Ishikawa (cell line): ENCODE data around the gene C17orf107.

Source experiments
- CEBPB ChIP-seq: IDR thresholded peaks from 2 replicates; pipeline ENCODE4 v1.6.1; 2012
- CREB1 ChIP-seq: IDR thresholded peaks from 2 replicates; pipeline ENCODE4 v1.6.1; 2012; ENCODE audit warnings: low read depth
- EGR1 ChIP-seq: IDR thresholded peaks from 2 replicates; pipeline ENCODE4 v1.6.1; 2012
- EP300 ChIP-seq: IDR thresholded peaks from 2 replicates; pipeline ENCODE4 v1.6.1; 2012; ENCODE audit warnings: borderline replicate concordance
- FOXM1 ChIP-seq: IDR thresholded peaks from 2 replicates; pipeline ENCODE4 v1.6.1; 2012; ENCODE audit warnings: low read depth, borderline replicate concordance
- NFIC ChIP-seq: IDR thresholded peaks from 2 replicates; pipeline ENCODE4 v1.6.1; 2012
- RAD21 ChIP-seq: IDR thresholded peaks from 2 replicates; pipeline ENCODE4 v1.6.1; 2012; ENCODE audit warnings: low read depth
- TAF1 ChIP-seq: IDR thresholded peaks from 2 replicates; pipeline ENCODE4 v1.6.1; 2012; ENCODE audit warnings: low read depth, mild to moderate bottlenecking
- TCF12 ChIP-seq: IDR thresholded peaks from 2 replicates; pipeline ENCODE4 v1.6.1; 2012; ENCODE audit warnings: low read depth
- TEAD4 ChIP-seq: IDR thresholded peaks from 2 replicates; pipeline ENCODE4 v1.6.1; 2012
- USF1 ChIP-seq: IDR thresholded peaks from 2 replicates; pipeline ENCODE4 v1.6.1; 2012
- YY1 ChIP-seq: IDR thresholded peaks from 2 replicates; pipeline ENCODE4 v1.6.1; 2012; ENCODE audit warnings: low read depth
- ZBTB7A ChIP-seq: IDR thresholded peaks from 2 replicates; pipeline ENCODE4 v1.6.1; 2012; ENCODE audit warnings: low read depth
- TF ChIP-seq, protein P1 (sequence below): IDR thresholded peaks from 2 replicates; pipeline ENCODE4 v1.6.1; 2012
- TF ChIP-seq, protein P2 (sequence below): IDR thresholded peaks from 2 replicates; pipeline ENCODE4 v1.6.1; 2012; ENCODE audit warnings: low read depth, mild to moderate bottlenecking

Gene C17orf107

DNA sequence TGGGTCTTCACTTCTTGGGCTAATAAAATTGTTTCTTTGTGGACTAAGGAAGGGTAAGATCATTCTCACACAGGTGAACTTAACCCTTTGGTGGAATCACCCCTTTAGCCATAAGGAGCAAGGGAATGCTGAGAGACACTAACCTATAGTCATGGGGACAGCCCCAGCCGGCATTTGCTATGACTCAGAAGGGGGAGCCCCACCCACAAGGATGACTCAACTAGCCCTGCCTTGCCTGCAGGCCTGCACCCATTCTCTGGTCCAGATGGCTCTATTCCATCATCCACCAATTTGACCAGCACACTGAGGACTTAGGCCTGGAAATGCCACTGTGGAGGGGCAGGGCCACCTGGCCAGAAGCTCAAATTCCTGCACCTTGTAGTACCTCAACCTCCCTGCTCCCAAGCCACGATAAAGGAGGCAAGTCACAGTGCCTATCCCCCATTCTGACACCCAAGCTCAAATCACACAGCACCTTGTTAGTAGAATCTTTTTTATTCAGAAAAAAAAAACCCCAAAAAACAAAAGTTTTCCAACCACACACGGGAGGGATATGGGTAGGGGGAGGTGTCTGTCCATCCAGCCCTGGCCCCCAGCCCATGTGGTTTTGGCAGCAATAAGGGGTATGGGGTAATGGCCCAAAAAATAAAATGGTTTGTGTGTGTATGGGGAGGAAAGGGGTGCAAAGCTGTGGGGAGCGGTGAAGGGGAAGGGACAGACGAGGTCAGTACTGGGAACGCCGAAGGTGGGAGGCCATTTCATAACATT lies 46.0 kb downstream of the C17orf107 start:
- TF ChIP-seq ZBTB7A, result no peak
- TF ChIP-seq TCF12, result 0 out of 2 replicates have a peak, but pooled peaks have one; percentile 30
- TF ChIP-seq RAD21, result no peak
- no peak for TF ChIP-seq YY1
- peak; percentile 42; the same call in 1 of the 2 replicates for TF ChIP-seq CEBPB
- TF ChIP-seq, protein P1, sequence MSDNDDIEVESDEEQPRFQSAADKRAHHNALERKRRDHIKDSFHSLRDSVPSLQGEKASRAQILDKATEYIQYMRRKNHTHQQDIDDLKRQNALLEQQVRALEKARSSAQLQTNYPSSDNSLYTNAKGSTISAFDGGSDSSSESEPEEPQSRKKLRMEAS, result 0 out of 2 replicates have a peak, but pooled peaks have one; percentile 1
- TF ChIP-seq TEAD4, result peak; percentile 27; the same call in 1 of the 2 replicates
- 0 out of 2 replicates have a peak, but pooled peaks have one; percentile 17 for TF ChIP-seq NFIC
- peak; percentile 31; the same call in 1 of the 2 replicates for TF ChIP-seq EP300
- TF ChIP-seq FOXM1, result no peak
- TF ChIP-seq USF1, result peak; percentile 23; the same call in 1 of the 2 replicates

GRCh38 chr17:4945944-4946280 lies 46.6 kb downstream of the C17orf107 start:
- TF ChIP-seq FOXM1 (no peak), EGR1 (no peak), YY1 (no peak), RAD21 (no peak), CREB1 (no peak), CEBPB (no peak), ZBTB7A (no peak)
- TF ChIP-seq, protein P2, sequence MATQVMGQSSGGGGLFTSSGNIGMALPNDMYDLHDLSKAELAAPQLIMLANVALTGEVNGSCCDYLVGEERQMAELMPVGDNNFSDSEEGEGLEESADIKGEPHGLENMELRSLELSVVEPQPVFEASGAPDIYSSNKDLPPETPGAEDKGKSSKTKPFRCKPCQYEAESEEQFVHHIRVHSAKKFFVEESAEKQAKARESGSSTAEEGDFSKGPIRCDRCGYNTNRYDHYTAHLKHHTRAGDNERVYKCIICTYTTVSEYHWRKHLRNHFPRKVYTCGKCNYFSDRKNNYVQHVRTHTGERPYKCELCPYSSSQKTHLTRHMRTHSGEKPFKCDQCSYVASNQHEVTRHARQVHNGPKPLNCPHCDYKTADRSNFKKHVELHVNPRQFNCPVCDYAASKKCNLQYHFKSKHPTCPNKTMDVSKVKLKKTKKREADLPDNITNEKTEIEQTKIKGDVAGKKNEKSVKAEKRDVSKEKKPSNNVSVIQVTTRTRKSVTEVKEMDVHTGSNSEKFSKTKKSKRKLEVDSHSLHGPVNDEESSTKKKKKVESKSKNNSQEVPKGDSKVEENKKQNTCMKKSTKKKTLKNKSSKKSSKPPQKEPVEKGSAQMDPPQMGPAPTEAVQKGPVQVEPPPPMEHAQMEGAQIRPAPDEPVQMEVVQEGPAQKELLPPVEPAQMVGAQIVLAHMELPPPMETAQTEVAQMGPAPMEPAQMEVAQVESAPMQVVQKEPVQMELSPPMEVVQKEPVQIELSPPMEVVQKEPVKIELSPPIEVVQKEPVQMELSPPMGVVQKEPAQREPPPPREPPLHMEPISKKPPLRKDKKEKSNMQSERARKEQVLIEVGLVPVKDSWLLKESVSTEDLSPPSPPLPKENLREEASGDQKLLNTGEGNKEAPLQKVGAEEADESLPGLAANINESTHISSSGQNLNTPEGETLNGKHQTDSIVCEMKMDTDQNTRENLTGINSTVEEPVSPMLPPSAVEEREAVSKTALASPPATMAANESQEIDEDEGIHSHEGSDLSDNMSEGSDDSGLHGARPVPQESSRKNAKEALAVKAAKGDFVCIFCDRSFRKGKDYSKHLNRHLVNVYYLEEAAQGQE, result no peak

DNA sequence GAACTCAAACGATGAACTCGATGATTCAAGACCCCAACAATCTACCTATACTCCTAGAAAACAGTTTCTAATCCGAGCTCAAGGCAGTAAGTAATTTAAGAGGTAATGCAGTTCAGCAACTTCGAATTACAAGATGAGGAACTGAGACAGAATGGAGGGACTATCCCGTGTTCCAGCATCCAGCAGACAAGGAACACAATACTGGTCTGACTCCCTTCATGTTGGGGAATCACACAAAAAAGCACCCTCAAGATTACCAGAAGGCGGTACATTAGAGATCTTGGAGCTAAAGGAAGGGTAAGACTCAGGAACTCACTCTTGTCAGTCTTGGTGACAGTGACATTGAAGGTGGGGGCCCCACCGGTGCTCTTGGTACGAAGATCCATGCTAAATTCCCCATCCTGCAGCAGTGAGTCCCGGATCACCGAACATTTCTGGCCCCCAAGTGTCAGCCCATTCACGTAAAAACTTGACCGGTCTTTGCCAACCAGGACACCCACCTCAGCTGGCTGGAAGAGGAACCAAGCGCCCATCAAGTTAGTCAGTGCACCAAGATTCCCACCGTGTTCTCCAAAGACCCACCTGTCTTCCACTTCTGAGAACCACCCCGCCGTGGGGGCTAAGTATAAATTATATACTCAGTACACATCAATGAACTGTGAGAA lies 47.1 kb downstream of the C17orf107 start:
- TF ChIP-seq TCF12, result no peak
- TF ChIP-seq USF1, result no peak
- no peak for TF ChIP-seq YY1

- TF ChIP-seq USF1 (no peak), YY1 (no peak), TEAD4 (no peak), CEBPB (no peak), FOXM1 (no peak), RAD21 (no peak), TAF1 (no peak), EP300 (no peak), CREB1 (no peak), ZBTB7A (no peak), TCF12 (no peak), NFIC (no peak), EGR1 (no peak)
- TF ChIP-seq, protein P1, result no peak
- TF ChIP-seq, protein P2, result no peak
Observed at GRCh38 chr17:4947010-4947410, 47.7 kb downstream of the C17orf107 start.

DNA sequence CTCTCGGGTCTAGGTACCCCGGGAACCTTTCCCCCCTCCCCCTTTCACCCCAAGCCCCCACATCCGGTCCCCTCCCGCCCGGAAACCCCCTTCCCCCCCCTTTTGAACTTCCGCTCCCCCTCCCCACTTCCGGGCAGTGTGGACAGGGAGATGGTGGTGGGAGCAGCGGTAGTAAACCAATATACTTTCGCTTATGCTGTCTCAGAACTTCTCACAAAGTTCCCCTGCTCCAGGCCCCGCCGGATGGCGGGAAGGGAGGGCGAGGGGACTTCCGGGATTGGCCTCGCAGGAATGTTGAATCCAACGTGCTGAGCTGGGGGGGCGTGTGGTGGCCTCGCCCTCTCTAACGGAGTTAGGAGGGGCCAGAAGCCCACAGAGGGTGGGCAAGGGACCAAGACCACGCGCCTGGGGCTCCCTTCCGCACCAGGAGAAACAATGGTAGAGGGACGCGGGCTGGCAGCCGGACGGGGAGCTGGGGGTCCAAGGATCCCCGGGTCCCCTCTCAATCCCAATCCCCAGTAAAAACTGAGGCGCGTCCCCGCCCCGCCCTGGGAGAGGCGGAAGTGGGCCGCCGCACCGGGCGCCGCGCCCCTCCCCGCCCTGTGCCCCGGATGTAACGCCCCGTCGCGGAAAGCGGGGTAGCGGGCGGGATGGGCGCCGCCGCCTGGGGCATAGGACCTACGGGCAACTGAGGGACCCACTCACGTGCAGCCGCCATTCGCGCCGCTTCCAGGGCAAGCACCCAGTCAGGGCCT lies 48.3 kb downstream of the C17orf107 start:
- TF ChIP-seq TEAD4, result peak; percentile 40; the same call in 1 of the 2 replicates
- TF ChIP-seq, protein P1, result peak; percentile 90
- TF ChIP-seq EGR1, result no peak
